ENCODE data around the gene TSPAN14. TPM values are rescaled to one million over a fixed set of nuclear protein-coding genes. Genes with fewer than 3 reads are reported as not detected.

The TSPAN14 gene
- total RNA-seq, 2 donors from 2014 or later = 83.5 to 91.7 TPM

- H3K4me3 ChIP-seq = no peak overlapping the region
- no peak overlapping the region for H3K27ac ChIP-seq
- no peak overlapping the region for H3K9ac ChIP-seq (ENCODE audit: low read depth in 2 of 2, low read length in 2 of 2)
- H3K4me1 ChIP-seq = no peaks in the 10 kb centered on the region
- intact Hi-C loops (cut with DNase I) = no loop called here
- no peaks in the 10 kb centered on the region for H3K9me3 ChIP-seq
- H3K27me3 ChIP-seq = no peaks in the 10 kb centered on the region
- no peak for TF ChIP-seq CTCF (IDR thresholded peaks at IDR 0.05)
- peak; percentile 7 for DNase-seq
- H3K36me3 ChIP-seq = no peaks in the 10 kb centered on the region
Observed at GRCh38 chr10:80579849-80580637, 125.9 kb downstream of the TSPAN14 start.

DNA sequence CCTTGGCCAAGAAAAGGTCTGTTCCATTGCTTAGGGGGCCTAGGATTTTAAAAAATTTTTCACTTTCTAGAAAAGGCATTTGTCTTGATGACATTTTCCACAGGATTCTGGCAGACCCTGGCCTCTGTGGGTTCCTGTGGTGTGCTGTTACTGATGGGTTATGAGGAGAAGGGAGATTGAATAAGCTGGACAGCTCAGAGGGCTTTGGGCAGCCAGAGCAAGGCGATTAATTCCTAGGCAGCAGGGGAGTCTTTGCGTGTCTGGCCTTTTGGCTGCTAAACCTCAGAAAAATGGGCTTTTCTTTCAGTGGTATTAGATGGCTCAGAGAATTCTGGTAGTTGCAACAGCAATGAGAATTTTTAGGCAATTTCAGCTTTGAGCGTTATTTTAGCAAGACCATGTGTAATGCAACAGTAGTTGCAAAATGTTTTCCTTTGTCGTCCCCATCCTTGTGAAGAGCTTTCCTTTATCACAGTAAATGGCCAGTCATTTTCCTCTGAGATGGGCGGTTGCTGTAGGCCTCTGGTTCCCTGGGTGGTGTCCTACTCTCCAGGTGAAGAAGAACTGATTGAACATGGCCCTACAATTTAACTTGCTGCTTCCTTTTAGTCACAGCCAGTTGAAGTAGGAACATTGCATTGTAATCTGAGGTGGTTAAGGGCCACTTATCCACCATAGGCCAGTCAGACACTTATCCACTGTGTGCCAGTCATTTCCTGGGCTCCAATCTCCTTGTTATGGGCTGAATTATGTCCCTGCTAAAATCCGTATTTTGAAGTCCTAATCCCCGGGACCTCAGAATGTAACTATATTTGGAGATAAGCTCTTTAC, 126.7 kb downstream of the TSPAN14 start:
- no peak overlapping the region for H3K4me3 ChIP-seq
- H3K27me3 ChIP-seq = no peaks in the 10 kb centered on the region
- no peaks in the 10 kb centered on the region for H3K36me3 ChIP-seq
- TF ChIP-seq CTCF (IDR thresholded peaks at IDR 0.05) = no peak
- H3K4me1 ChIP-seq = no peaks in the 10 kb centered on the region
- intact Hi-C loops (cut with DNase I) = no loop called here
- peak overlapping the region; percentile 15 for H3K27ac ChIP-seq
- no peaks in the 10 kb centered on the region for H3K9me3 ChIP-seq
- no peak overlapping the region for H3K9ac ChIP-seq (ENCODE audit: low read depth in 2 of 2, low read length in 2 of 2)
- DNase-seq = peak; percentile 6

DNA sequence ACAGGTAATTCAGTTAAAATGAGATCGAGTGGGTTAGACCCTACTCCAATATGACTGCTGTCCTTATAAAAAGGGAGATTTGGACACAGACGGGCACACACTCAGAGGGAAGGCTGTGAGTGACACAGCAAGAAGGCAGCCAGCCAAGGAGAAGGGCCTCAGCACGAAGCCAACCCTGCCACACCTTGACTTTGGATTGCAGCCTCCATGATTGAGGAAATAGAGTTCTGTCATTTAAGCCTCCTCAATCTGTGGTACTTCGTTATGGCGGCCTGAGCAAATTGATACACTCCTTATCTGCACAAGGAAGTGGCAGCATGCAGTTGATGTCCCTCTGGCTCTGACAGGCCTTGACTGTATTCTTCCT, 127.3 kb downstream of the TSPAN14 start:
- no peak overlapping the region for H3K4me3 ChIP-seq
- peak overlapping the region; percentile 15 for H3K27ac ChIP-seq
- H3K27me3 ChIP-seq = no peaks in the 10 kb centered on the region
- TF ChIP-seq CTCF (IDR thresholded peaks at IDR 0.05) = no peak
- intact Hi-C loops (cut with DNase I) = no loop called here
- no peaks in the 10 kb centered on the region for H3K4me1 ChIP-seq
- H3K36me3 ChIP-seq = no peaks in the 10 kb centered on the region
- no peaks in the 10 kb centered on the region for H3K9me3 ChIP-seq
- DNase-seq = peak; percentile 79
- H3K9ac ChIP-seq (ENCODE audit: low read depth in 2 of 2, low read length in 2 of 2) = no peak overlapping the region

DNA sequence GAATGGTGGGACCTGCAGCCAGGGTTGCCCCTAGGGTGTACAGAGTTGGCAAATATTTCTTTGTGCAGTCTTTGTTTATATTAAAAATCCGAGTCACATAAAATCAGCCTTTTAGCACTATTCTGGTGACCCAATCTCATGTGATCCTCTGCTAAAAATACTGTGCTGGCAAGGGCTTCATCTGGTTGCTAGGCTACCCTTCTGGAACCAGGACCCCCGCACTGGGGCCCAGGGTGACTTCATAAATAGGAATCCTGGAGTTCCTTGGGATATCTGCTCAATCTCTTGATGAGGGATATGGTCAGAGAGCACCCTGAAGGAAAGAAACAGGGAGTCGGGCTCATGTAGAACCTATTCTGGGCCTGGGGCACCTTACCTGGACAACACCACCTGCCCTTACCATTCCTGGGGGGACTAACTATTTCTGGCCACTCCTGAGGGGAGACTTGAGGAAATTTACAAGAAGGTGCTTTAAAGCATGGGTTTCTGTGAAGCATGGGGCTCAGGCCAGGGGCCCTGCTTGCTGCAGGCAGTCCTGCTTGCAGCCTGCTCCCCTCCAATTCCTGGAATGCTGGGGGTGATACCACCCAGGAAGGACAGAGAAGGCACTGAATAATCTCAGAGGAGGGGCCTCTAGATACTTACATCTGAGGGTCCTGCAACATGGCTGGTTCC, 128.3 kb downstream of the TSPAN14 start:
- H3K9ac ChIP-seq (ENCODE audit: low read depth in 2 of 2, low read length in 2 of 2) = no peak overlapping the region
- no peak overlapping the region for H3K4me3 ChIP-seq
- no peak for TF ChIP-seq CTCF (IDR thresholded peaks at IDR 0.05)
- no peaks in the 10 kb centered on the region for H3K4me1 ChIP-seq
- peak; percentile 12 for DNase-seq
- no peaks in the 10 kb centered on the region for H3K27me3 ChIP-seq
- H3K27ac ChIP-seq = peak overlapping the region; percentile 9
- H3K36me3 ChIP-seq = no peaks in the 10 kb centered on the region
- no peaks in the 10 kb centered on the region for H3K9me3 ChIP-seq
- intact Hi-C loops (cut with DNase I) = no loop called here

Other genes starting within 250 kb of the TSPAN14 start
- 100 to 1,000 TPM; 271 to 353 TPM for gene ANXA11, start 248.8 kb upstream of the TSPAN14 start, total RNA-seq
- 1 to 10 TPM; 1.4 to 1.8 TPM for gene MAT1A, start 164.7 kb upstream of the TSPAN14 start, total RNA-seq
- gene DYDC1, start 97.6 kb upstream of the TSPAN14 start, total RNA-seq = not detected
- 1 to 10 TPM in 1 of 2 donors, not detected in 1; 1.5 TPM for gene DYDC2, start 97.5 kb upstream of the TSPAN14 start, total RNA-seq
- 100 to 1,000 TPM in 1 of 2 donors, 10 to 100 TPM in 1; 73.5 to 101 TPM for gene PRXL2A, start 45.8 kb upstream of the TSPAN14 start, total RNA-seq
- gene SH2D4B, start 83.6 kb downstream of the TSPAN14 start, total RNA-seq = not detected

All from colonic mucosa (tissue), 4 donors.